Stimulated activated naive CD8-positive, alpha-beta T cell treated with anti-CD3 and anti-CD28 coated beads, Interleukin-15, Interleukin-2, amounts not matched to agents 100 ng/mL and 50 ng/mL, for 24 hours (primary cell): ENCODE data around the gene NUDT17.

ENCODE experiments used
- H3K27ac Mint-ChIP-seq: one replicate; pipeline ENCODE4 v1.8.0; 2021; ENCODE audit warnings: mild to moderate bottlenecking, mixed read lengths
- H3K27me3 Mint-ChIP-seq: one replicate; pipeline ENCODE4 v1.8.0; 2021; ENCODE audit warnings: mixed read lengths
- H3K36me3 Mint-ChIP-seq: one replicate; pipeline ENCODE4 v1.8.0; 2021; ENCODE audit warnings: low read depth, mixed read lengths
- H3K4me1 Mint-ChIP-seq: one replicate; pipeline ENCODE4 v1.8.0; 2021; ENCODE audit warnings: low read depth, mixed read lengths
- H3K4me3 Mint-ChIP-seq: one replicate; pipeline ENCODE4 v1.8.0; 2021; ENCODE audit warnings: mild to moderate bottlenecking, mixed read lengths
- H3K9me3 Mint-ChIP-seq: one replicate; pipeline ENCODE4 v1.8.0; 2021; ENCODE audit warnings: mixed read lengths

NUDT17 gene

GRCh38 chr1:145863282-145864018 lies 18.0 kb downstream of the NUDT17 start:
- Mint-ChIP-seq H3K9me3 (no peaks in the 10 kb centered on the region), H3K4me1 (no peaks in the 10 kb centered on the region), H3K36me3 (no peaks in the 10 kb centered on the region), H3K27me3 (peaks cover 14% of the 10 kb centered on the region), H3K27ac (no peak overlapping the region), H3K4me3 (no peak overlapping the region)

- H3K4me3 Mint-ChIP-seq: no peak overlapping the region
- no peaks in the 10 kb centered on the region for H3K36me3 Mint-ChIP-seq
- H3K27me3 Mint-ChIP-seq: peaks cover 27% of the 10 kb centered on the region
- H3K9me3 Mint-ChIP-seq: no peaks in the 10 kb centered on the region
- H3K27ac Mint-ChIP-seq: no peak overlapping the region
- peaks cover 19% of the 10 kb centered on the region for H3K4me1 Mint-ChIP-seq
These were observed 22.8 kb downstream of the NUDT17 start for GRCh38 chr1:145868232-145868631.

DNA sequence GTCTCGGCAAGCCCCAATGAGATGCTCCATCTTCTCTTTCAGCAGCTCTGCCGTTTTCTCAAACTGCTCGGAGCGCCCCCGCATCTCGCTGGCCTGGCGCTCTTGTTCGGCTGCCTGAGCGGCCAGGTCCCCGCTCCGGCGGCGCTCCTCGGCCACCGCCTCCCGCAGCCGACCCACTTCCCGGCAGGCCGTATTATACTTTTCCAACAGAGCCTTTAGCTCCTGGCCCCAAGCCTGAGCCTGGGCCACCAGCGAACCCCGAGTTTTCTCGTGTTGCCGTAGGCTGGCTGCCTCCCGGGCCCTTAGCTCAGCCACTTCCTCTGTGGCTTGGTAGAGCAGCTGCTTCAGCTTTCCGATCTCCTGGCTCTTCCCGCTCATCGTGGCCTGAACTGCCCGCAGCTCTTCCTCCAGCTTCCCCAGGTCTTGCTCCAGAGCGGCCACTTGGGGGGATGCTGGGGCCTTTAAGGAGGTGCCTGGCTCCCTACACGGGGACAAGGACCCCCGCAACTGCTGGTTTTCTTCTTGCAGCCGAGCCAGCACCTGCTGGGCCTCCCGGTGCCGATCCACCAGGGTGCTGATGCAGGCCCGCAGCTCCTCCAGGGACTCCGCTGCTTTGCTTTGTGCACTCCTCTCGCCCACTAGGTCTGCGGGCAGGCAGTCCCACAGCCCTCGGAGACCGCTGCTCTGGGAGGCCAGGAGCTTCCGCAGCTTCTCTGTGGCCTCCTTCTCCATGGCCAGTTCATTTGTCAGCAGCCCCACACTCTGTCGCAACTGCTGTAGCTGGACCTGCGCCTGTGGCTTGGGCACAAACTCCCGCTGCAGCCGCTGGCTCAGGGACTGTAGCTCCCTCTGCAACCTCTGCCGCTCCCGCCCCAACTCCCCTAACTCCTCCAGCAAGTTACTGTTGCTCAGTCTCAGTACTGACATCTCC lies 26.8 kb downstream of the NUDT17 start:
- H3K4me1 Mint-ChIP-seq: peaks cover 19% of the 10 kb centered on the region
- H3K27ac Mint-ChIP-seq: peak overlapping the region; percentile 64
- H3K36me3 Mint-ChIP-seq: no peaks in the 10 kb centered on the region
- H3K27me3 Mint-ChIP-seq: peaks cover 21% of the 10 kb centered on the region
- H3K4me3 Mint-ChIP-seq: peak overlapping the region; percentile 67
- H3K9me3 Mint-ChIP-seq: no peaks in the 10 kb centered on the region

DNA sequence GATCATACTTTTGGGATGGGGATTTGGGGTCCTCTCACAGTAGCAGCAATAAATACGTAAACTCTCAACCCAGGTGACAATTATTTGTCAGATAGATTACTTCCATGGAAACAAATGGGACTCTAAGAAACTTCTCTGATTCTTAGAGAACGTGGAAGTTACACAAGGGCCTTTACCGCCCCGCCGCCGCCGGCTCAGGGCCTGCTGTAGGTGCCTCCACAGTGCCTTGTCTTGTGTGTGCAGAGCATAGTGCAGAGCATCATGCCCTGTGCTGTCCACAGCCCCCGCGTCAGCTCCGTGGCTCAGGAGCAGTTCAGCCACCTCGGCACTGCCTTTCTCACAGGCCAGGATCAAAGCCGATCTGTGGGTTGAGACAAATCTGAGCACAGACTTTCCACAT lies 29.2 kb downstream of the NUDT17 start:
- H3K4me1 Mint-ChIP-seq: peaks cover 19% of the 10 kb centered on the region
- no peak overlapping the region for H3K27ac Mint-ChIP-seq
- H3K36me3 Mint-ChIP-seq: no peaks in the 10 kb centered on the region
- H3K4me3 Mint-ChIP-seq: no peak overlapping the region
- H3K9me3 Mint-ChIP-seq: no peaks in the 10 kb centered on the region
- peaks cover 24% of the 10 kb centered on the region for H3K27me3 Mint-ChIP-seq

DNA sequence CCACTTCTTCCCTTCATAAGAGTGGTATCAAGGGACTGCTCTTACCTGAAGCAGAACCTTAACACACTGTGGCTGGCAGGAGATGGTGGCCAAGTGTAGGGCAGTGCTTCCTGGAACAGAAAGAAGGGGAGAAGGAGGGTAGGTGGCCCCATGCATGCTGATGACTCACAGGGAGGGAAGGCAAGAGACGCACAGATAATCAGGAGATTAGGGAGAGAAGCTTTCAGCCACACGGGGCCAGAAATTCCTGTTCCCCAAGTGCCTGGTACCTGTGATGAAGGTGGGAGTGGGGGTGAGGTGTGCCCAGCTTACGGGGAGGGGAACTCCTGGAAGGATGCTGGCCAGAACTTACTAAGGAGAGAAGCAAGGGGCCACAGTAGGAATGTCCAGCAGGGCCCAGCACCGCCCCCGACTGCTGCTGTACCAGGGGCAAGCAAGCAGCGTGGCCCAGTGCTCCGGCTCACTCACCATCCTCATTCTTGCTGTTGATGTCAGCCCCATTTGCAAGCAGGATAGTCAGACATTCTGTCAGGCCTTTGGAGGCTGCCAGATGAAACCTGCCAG lies 32.6 kb downstream of the NUDT17 start:
- no peaks in the 10 kb centered on the region for H3K36me3 Mint-ChIP-seq
- peaks cover 1% of the 10 kb centered on the region for H3K4me1 Mint-ChIP-seq
- no peak overlapping the region for H3K4me3 Mint-ChIP-seq
- H3K9me3 Mint-ChIP-seq: no peaks in the 10 kb centered on the region
- peaks cover 19% of the 10 kb centered on the region for H3K27me3 Mint-ChIP-seq
- H3K27ac Mint-ChIP-seq: no peak overlapping the region

DNA sequence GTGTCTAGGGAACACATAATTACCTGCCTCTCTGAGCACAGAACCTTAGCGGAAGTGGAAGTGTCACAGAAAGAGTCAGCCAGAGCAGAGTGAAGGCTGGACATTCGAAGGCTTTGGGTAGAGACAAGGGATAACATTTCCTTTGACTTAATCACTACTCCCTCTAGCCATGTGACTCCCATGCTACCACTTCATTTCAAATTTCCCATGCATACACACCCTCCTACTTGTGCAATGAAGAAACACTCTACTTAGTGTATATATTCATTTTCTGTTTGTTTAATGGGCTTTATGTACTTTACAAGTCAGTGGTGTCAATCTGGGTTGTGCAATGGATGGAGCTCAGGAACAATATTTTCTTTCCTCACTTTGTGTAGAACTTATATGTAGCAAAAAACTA lies 33.3 kb downstream of the NUDT17 start:
- no peak overlapping the region for H3K4me3 Mint-ChIP-seq
- H3K27me3 Mint-ChIP-seq: peaks cover 22% of the 10 kb centered on the region
- H3K27ac Mint-ChIP-seq: no peak overlapping the region
- H3K4me1 Mint-ChIP-seq: no peaks in the 10 kb centered on the region
- H3K36me3 Mint-ChIP-seq: no peaks in the 10 kb centered on the region
- H3K9me3 Mint-ChIP-seq: no peaks in the 10 kb centered on the region

- Mint-ChIP-seq H3K36me3 (no peaks in the 10 kb centered on the region), H3K27me3 (peaks cover 33% of the 10 kb centered on the region), H3K4me1 (peaks cover 1% of the 10 kb centered on the region), H3K4me3 (no peak overlapping the region), H3K27ac (no peak overlapping the region), H3K9me3 (no peaks in the 10 kb centered on the region)
These were observed 34.3 kb downstream of the NUDT17 start for GRCh38 chr1:145879775-145880174.

- no peaks in the 10 kb centered on the region for H3K36me3 Mint-ChIP-seq
- H3K4me1 Mint-ChIP-seq: peaks cover 19% of the 10 kb centered on the region
- H3K9me3 Mint-ChIP-seq: no peaks in the 10 kb centered on the region
- no peak overlapping the region for H3K27ac Mint-ChIP-seq
- H3K4me3 Mint-ChIP-seq: peak overlapping the region; percentile 81
- peaks cover 28% of the 10 kb centered on the region for H3K27me3 Mint-ChIP-seq
These were observed 39.2 kb downstream of the NUDT17 start for GRCh38 chr1:145884675-145885074.

- Mint-ChIP-seq H3K4me1 (peaks cover 19% of the 10 kb centered on the region), H3K36me3 (no peaks in the 10 kb centered on the region), H3K9me3 (no peaks in the 10 kb centered on the region), H3K27ac (no peak within 1 kb of the TSS), H3K27me3 (peaks cover 28% of the 10 kb centered on the region), H3K4me3 (peak within 1 kb of the TSS; percentile 81)
These were observed 40.4 kb downstream of the NUDT17 start, which contains the start of gene ANKRD35 for GRCh38 chr1:145885738-145886287. ANKRD35 (minus strand) TSS chr1:145885866; CDS start chr1:145885758, 108 bp downstream.

DNA sequence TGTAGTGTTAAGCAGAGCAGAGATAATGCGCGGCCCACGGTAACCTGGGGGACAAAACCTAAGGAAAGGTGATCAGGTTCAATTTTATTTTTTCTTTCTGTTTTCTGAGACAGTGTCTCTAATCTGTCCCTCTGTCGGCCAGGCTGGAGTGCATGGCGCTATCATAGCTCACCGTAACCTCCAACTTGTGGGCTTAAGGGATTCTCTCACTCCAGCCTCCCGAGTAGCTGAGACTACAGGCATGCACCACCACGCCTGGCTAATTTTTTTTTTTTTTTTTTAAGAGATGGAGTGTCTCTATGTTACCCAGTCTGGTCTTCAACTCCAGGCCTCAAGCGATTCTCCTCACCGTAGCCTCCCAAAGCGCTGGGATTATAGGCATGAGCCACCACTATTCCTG lies 41.0 kb downstream of the NUDT17 start:
- peaks cover 19% of the 10 kb centered on the region for H3K4me1 Mint-ChIP-seq
- H3K4me3 Mint-ChIP-seq: peak overlapping the region; percentile 81
- H3K9me3 Mint-ChIP-seq: no peaks in the 10 kb centered on the region
- no peaks in the 10 kb centered on the region for H3K36me3 Mint-ChIP-seq
- no peak overlapping the region for H3K27ac Mint-ChIP-seq
- peaks cover 28% of the 10 kb centered on the region for H3K27me3 Mint-ChIP-seq

DNA sequence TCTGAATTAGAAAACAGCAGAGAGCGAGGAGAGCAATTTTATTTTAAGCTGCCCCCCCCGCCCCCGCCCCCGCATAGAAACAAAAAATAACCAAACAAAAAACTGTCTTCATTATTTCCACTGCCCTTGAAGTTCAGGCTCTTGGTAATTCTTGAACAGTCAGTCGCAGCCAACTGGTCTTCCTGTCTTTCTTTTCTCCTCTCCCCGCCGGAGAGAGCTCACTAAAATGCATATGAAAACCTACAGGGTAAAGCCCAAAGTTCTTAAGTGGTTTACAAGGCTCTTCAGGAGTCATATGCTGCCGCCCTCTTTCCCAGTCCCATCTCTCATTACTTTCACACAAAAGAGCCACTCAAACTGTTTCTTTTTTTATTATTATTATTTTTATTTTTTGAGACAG lies 41.4 kb downstream of the NUDT17 start:
- no peaks in the 10 kb centered on the region for H3K9me3 Mint-ChIP-seq
- H3K27ac Mint-ChIP-seq: no peak overlapping the region
- no peaks in the 10 kb centered on the region for H3K36me3 Mint-ChIP-seq
- peaks cover 28% of the 10 kb centered on the region for H3K27me3 Mint-ChIP-seq
- H3K4me1 Mint-ChIP-seq: peaks cover 19% of the 10 kb centered on the region
- H3K4me3 Mint-ChIP-seq: no peak overlapping the region

GRCh38 chr1:145887631-145888030 lies 42.2 kb downstream of the NUDT17 start:
- H3K27ac Mint-ChIP-seq: no peak overlapping the region
- peaks cover 19% of the 10 kb centered on the region for H3K4me1 Mint-ChIP-seq
- no peaks in the 10 kb centered on the region for H3K9me3 Mint-ChIP-seq
- H3K4me3 Mint-ChIP-seq: no peak overlapping the region
- H3K36me3 Mint-ChIP-seq: no peaks in the 10 kb centered on the region
- peaks cover 25% of the 10 kb centered on the region for H3K27me3 Mint-ChIP-seq

DNA sequence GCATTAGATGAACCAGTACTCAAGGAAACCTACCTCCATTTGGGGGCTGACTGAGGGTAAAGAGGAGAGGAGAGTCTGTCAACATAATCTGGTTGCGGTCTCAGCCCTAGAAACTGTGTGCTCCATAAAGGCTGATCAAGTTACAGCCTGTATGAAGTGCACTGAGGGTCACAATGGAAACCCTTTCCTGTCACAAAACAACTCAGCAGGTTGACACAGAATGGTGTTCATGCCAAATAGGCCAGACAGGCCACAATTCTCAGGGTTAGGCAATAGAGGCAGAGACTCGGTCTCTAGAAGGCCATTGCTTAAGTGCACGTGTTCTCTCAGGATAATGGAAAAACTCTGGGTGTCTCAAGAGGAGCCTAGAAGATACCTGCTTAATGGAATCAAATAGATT lies 44.3 kb downstream of the NUDT17 start:
- Mint-ChIP-seq H3K27ac (no peak overlapping the region), H3K9me3 (no peaks in the 10 kb centered on the region), H3K36me3 (no peaks in the 10 kb centered on the region), H3K4me3 (no peak overlapping the region), H3K27me3 (peaks cover 7% of the 10 kb centered on the region), H3K4me1 (peaks cover 18% of the 10 kb centered on the region)

- Mint-ChIP-seq H3K27me3 (no peaks in the 10 kb centered on the region), H3K27ac (no peak overlapping the region), H3K36me3 (no peaks in the 10 kb centered on the region)
These were observed 45.7 kb downstream of the NUDT17 start for GRCh38 chr1:145891143-145891542.

More at GRCh38 chr1:145891143-145891542, 45.7 kb downstream of the NUDT17 start:
- Mint-ChIP-seq H3K9me3 (no peaks in the 10 kb centered on the region), H3K4me3 (no peak overlapping the region), H3K4me1 (peaks cover 8% of the 10 kb centered on the region)
